HCT116 (cell line): Measurements from ENCODE around the gene ATP6V0B. TPM values are rescaled to one million over a fixed set of nuclear protein-coding genes. Genes with fewer than 3 reads are reported as not detected.
A peak's percentile ranks its signal among the peaks of the same experiment; 100 is the strongest.

Experiments used
- ATAC-seq: fragments of 200-7000 bp; cut with Tn5 transposase; 2 replicates; pipeline ENCODE4 v1.9.1; 2020; ENCODE audit warnings: mild to moderate bottlenecking, moderate library complexity
- BruUV-seq: library from RNA; stranded (reverse); fragments of 400-500 nt; replicated peaks from 2 replicates; lab custom pipeline; 2021; lab: Mats Ljungman, UMichigan
- CTCF ChIA-PET: fragments of 300-600 bp; sonication (Branson Sonifier 250); formaldehyde crosslinking; loops from one replicate; lab custom pipeline; 2021; ENCODE audit warnings: antibody characterized with exemption; lab: Charles Lee
- POLR2A ChIA-PET: fragments of 300-600, 350-600 bp; sonication (Branson Sonifier 250); formaldehyde crosslinking; loops from one replicate; lab custom pipeline; 2021; ENCODE audit warnings: antibody characterized with exemption; lab: Charles Lee
- RAD21 ChIA-PET, 2 experiments: fragments of 300-600 bp; sonication (Branson Sonifier 250); formaldehyde crosslinking; loops; one replicate each; lab custom pipeline; 2023; ENCODE audit warnings: low total read pairs in 2 of 2; ENCODE audit not compliant: uncharacterized antibody in 2 of 2, unreplicated experiment in 2 of 2, low non-redundant PET in 1 of 2; lab: Charles Lee
- DNase-seq: peaks from one replicate; pipeline ENCODE4 v3.0.0-alpha.2; 2010; ENCODE audit warnings: low read depth, low spot score
- H2AFZ ChIP-seq: fragments of 200-600 bp; shearing (Covaris generic), sonication (generic); 2 replicates; pipeline ENCODE4 v1.6.1; 2017; ENCODE audit warnings: low read depth, mixed run types, mixed read lengths, antibody characterized with exemption, low read length; ENCODE audit not compliant: poor library complexity, severe bottlenecking
- H3K27ac ChIP-seq: 2 replicates; pipeline ENCODE4 v1.5.1; 2012; ENCODE audit warnings: low read depth, low read length
- H3K27me3 ChIP-seq: fragments of 200-600 bp; sonication (generic); 2 replicates; pipeline ENCODE4 v1.6.1; 2016; ENCODE audit warnings: mixed run types, low read length, mixed read lengths; ENCODE audit not compliant: insufficient read depth
- H3K36me3 ChIP-seq, 2 experiments: fragments of 200-500 bp in 1 of 2; fragments of 200-600 bp in 1 of 2; sonication (Bioruptor generic) in 1 of 2; sonication (generic) in 1 of 2; 2 replicates each; pipeline versions ENCODE4 v1.5.1 to v1.6.1; 2014 to 2016; ENCODE audit warnings: low read length in 2 of 2, inconsistent platforms in 1 of 2, mixed read lengths in 1 of 2, mixed run types in 1 of 2; ENCODE audit not compliant: insufficient read depth in 2 of 2, control insufficient read depth in 1 of 2
- H3K4me1 ChIP-seq, 2 experiments: fragments of 200-600 bp in 1 of 2; sonication (generic) in 1 of 2; 2 replicates each; pipeline versions ENCODE4 v1.5.1 to v1.6.1; 2012 to 2017; ENCODE audit warnings: low read length in 2 of 2, inconsistent platforms in 1 of 2, mild to moderate bottlenecking in 1 of 2, mixed read lengths in 1 of 2, mixed run types in 1 of 2, moderate library complexity in 1 of 2; ENCODE audit not compliant: insufficient read depth in 2 of 2, control insufficient read depth in 1 of 2
- H3K4me2 ChIP-seq: fragments of 200-600 bp; sonication (generic); 2 replicates; pipeline ENCODE4 v1.6.1; 2017; ENCODE audit warnings: mixed run types, low read length, mixed read lengths
- H3K4me3 ChIP-seq, 2 experiments: fragments of 200-600 bp in 1 of 2; sonication (generic) in 1 of 2; replicated peaks in 1 of 2; 2 replicates each; pipeline ENCODE4 v1.5.1; 2011 to 2016; ENCODE audit warnings: low read length in 2 of 2, control low read depth in 1 of 2, low read depth in 1 of 2, mild to moderate bottlenecking in 1 of 2, mixed read lengths in 1 of 2, mixed run types in 1 of 2
- H3K79me2 ChIP-seq: fragments of 200-600 bp; sonication (generic); 2 replicates; pipeline ENCODE4 v1.6.1; 2017; ENCODE audit warnings: mild to moderate bottlenecking, mixed run types, low read length, moderate library complexity, mixed read lengths; ENCODE audit not compliant: insufficient read depth
- H3K9ac ChIP-seq: fragments of 200-600 bp; sonication (generic); 2 replicates; pipeline ENCODE4 v1.6.1; 2016; ENCODE audit warnings: low read length, mixed read lengths
- H3K9me2 ChIP-seq: fragments of 200-600 bp; sonication (generic), shearing (Covaris generic); 2 replicates; pipeline ENCODE4 v1.6.1; 2017; ENCODE audit warnings: mixed run types, mild to moderate bottlenecking, moderate library complexity; ENCODE audit not compliant: insufficient read depth
- H3K9me3 ChIP-seq, 2 experiments: fragments of 200-500 bp in 1 of 2; fragments of 200-600 bp in 1 of 2; sonication (Bioruptor generic) in 1 of 2; sonication (generic) in 1 of 2; 2 replicates each; pipeline ENCODE4 v1.6.1; 2014 to 2017; ENCODE audit warnings: low read length in 2 of 2, mixed read lengths in 2 of 2, inconsistent platforms in 1 of 2, low read depth in 1 of 2, mild to moderate bottlenecking in 1 of 2, mixed run types in 1 of 2, moderate library complexity in 1 of 2; ENCODE audit not compliant: control insufficient read depth in 1 of 2, insufficient read depth in 1 of 2
- H4K20me1 ChIP-seq: fragments of 200-600 bp; sonication (generic), shearing (Covaris generic); 2 replicates; pipeline ENCODE4 v1.6.1; 2017; ENCODE audit warnings: mixed run types, mild to moderate bottlenecking, moderate library complexity; ENCODE audit not compliant: insufficient read depth
- CBX3 ChIP-seq: IDR thresholded peaks from 2 replicates; pipeline ENCODE4 v1.6.1; 2012; ENCODE audit warnings: low read depth
- CEBPB ChIP-seq: IDR thresholded peaks from 2 replicates; pipeline ENCODE4 v1.6.1; 2012; ENCODE audit warnings: low read depth
- ELF1 ChIP-seq: IDR thresholded peaks from 2 replicates; pipeline ENCODE4 v1.6.1; 2012; ENCODE audit warnings: low read depth, borderline replicate concordance
- EZH2 ChIP-seq: fragments of 200-600 bp; sonication (generic); IDR thresholded peaks from 2 replicates; pipeline ENCODE4 v1.6.1; 2017; ENCODE audit warnings: antibody characterized with exemption, mixed run types
- EZH2phosphoT487 ChIP-seq: fragments of 200-600 bp; IDR thresholded peaks from 2 replicates; pipeline ENCODE4 v1.6.1; 2018; ENCODE audit warnings: antibody characterized with exemption, borderline replicate concordance
- FOSL1 ChIP-seq: IDR thresholded peaks from 2 replicates; pipeline ENCODE4 v1.6.1; 2012; ENCODE audit warnings: low read depth
- POLR2A ChIP-seq: IDR thresholded peaks from 2 replicates; pipeline ENCODE4 v1.7.0; 2011; ENCODE audit warnings: borderline replicate concordance; ENCODE audit not compliant: insufficient read depth, insufficient read length; ENCODE audit errors: extremely low read depth
- SRF ChIP-seq: IDR thresholded peaks from 2 replicates; pipeline ENCODE4 v1.6.1; 2012; ENCODE audit warnings: low read depth
- YY1 ChIP-seq: IDR thresholded peaks from 2 replicates; pipeline ENCODE4 v1.6.1; 2011; ENCODE audit warnings: low read length, low read depth, moderate library complexity, mild to moderate bottlenecking; ENCODE audit not compliant: insufficient replicate concordance; ENCODE audit errors: extremely low read depth
- ZFX ChIP-seq: fragments of 450-650 bp; IDR thresholded peaks from 2 replicates; pipeline ENCODE4 v1.6.1; 2017
- ZNF274 ChIP-seq: fragments of 200-500 bp; sonication (Bioruptor generic); IDR thresholded peaks from 2 replicates; pipeline ENCODE4 v1.6.1; 2014; ENCODE audit warnings: mild to moderate bottlenecking, low read depth, low read length, inconsistent platforms
- intact Hi-C: fragments of 100-400 bp; cut with micrococcal nuclease; formaldehyde crosslinking; loops from 2 replicates; pipeline ENCODE4 v1.10.0; 2022
- total RNA-seq: library from RNA; stranded (reverse); gene quantifications from one replicate; pipeline ENCODE4 v1.2.1, GENCODE V29; 2021; ENCODE audit not compliant: unreplicated experiment
- TF ChIP-seq, protein P1 (sequence below): IDR thresholded peaks from 2 replicates; pipeline ENCODE4 v1.6.1; 2012; ENCODE audit warnings: low read depth
- TF ChIP-seq, protein P2 (sequence below): IDR thresholded peaks from 2 replicates; pipeline ENCODE4 v1.6.1; 2011; ENCODE audit warnings: mild to moderate bottlenecking, low read length, moderate library complexity; ENCODE audit not compliant: insufficient replicate concordance; ENCODE audit errors: extremely low read depth
- TF ChIP-seq, protein P3 (sequence below): IDR thresholded peaks from 2 replicates; pipeline ENCODE4 v1.6.1; 2012

The ATP6V0B gene
- total RNA-seq, 1 experiment from 2014 or later = 122 TPM

DNA sequence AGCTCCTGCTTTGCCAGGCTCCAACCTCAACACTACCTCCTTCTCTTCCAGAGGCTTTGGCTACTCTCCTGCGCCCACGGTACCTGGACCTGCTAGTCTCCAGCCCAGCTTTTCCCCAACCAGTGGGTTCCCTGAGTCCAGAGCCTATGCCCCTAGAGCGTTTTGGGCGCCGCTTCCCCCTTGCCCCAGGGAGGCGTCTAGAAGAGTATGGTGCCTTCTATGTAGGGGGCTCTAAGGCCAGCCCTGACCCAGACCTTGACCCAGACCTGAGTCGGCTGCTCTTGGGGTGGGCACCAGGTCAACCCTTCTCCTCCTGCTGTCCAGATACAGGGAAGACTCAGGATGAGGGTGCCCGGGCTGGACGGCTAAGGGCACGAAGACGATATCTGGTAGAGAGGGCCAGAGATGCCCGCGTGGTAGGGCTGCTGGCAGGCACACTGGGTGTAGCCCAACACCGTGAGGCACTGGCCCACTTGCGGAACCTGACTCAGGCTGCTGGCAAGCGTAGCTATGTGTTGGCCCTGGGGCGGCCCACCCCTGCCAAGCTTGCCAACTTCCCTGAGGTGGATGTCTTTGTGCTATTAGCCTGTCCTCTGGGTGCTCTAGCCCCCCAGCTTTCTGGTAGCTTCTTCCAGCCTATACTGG, 3.3 kb upstream of the ATP6V0B start (continued):
- TF ChIP-seq, protein P1, sequence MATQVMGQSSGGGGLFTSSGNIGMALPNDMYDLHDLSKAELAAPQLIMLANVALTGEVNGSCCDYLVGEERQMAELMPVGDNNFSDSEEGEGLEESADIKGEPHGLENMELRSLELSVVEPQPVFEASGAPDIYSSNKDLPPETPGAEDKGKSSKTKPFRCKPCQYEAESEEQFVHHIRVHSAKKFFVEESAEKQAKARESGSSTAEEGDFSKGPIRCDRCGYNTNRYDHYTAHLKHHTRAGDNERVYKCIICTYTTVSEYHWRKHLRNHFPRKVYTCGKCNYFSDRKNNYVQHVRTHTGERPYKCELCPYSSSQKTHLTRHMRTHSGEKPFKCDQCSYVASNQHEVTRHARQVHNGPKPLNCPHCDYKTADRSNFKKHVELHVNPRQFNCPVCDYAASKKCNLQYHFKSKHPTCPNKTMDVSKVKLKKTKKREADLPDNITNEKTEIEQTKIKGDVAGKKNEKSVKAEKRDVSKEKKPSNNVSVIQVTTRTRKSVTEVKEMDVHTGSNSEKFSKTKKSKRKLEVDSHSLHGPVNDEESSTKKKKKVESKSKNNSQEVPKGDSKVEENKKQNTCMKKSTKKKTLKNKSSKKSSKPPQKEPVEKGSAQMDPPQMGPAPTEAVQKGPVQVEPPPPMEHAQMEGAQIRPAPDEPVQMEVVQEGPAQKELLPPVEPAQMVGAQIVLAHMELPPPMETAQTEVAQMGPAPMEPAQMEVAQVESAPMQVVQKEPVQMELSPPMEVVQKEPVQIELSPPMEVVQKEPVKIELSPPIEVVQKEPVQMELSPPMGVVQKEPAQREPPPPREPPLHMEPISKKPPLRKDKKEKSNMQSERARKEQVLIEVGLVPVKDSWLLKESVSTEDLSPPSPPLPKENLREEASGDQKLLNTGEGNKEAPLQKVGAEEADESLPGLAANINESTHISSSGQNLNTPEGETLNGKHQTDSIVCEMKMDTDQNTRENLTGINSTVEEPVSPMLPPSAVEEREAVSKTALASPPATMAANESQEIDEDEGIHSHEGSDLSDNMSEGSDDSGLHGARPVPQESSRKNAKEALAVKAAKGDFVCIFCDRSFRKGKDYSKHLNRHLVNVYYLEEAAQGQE = no peak
- TF ChIP-seq, protein P2, sequence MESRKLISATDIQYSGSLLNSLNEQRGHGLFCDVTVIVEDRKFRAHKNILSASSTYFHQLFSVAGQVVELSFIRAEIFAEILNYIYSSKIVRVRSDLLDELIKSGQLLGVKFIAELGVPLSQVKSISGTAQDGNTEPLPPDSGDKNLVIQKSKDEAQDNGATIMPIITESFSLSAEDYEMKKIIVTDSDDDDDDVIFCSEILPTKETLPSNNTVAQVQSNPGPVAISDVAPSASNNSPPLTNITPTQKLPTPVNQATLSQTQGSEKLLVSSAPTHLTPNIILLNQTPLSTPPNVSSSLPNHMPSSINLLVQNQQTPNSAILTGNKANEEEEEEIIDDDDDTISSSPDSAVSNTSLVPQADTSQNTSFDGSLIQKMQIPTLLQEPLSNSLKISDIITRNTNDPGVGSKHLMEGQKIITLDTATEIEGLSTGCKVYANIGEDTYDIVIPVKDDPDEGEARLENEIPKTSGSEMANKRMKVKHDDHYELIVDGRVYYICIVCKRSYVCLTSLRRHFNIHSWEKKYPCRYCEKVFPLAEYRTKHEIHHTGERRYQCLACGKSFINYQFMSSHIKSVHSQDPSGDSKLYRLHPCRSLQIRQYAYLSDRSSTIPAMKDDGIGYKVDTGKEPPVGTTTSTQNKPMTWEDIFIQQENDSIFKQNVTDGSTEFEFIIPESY = no peak

DNA sequence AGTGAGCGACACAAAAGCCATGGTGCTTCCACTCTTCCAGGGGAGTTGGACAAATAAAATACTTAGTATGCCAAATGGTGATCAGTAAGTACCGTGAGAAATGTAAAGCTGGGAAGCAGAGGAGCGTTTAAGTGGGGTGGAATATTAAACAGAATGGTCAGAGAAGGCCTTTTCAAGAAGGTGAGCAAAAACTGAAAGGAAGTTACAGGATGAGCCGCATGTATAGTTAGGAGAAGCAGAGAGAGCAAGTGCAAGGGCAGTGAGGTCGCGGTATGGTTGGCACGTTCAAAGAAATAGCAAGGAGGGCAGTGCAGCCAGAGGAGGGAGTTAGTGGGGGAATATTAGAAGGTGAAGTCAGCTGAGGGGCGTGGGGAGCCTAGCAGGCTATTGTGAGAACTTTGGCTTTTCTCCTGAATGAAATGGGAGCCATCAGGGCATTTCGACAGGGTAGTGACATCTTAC, 748 bp upstream of the ATP6V0B start:
- CTCF ChIA-PET = interaction anchor here (1.3 to 2.2 kb wide), 2 partner anchors 39 to 211 kb away, joined by 3 to 10 read pairs; no protein-coding TSS in a partner anchor
- Histone ChIP-seq H4K20me1 (no peaks in the 10 kb centered on the region), H3K4me2 (peak overlapping the region; percentile 97), H3K27me3 (no peaks in the 10 kb centered on the region), H3K79me2 (peaks cover 58% of the 10 kb centered on the region), H3K27ac (peak overlapping the region; percentile 80), H2AFZ (peak overlapping the region; percentile 30), H3K9me3 (no peaks in the 10 kb centered on the region), H3K4me3 (peak overlapping the region; percentile 92 to 99), H3K36me3 (peaks cover 15 to 50% of the 10 kb centered on the region in 2 experiments; a peak in 3 of 4 replicates), H3K4me1 (peaks cover 22 to 63% of the 10 kb centered on the region in 2 experiments), H3K9me2 (no peaks in the 10 kb centered on the region), H3K9ac (peak overlapping the region; percentile 93)
- DNase-seq (no peak), ATAC-seq (peak; percentile 0; the same call in 1 of the 2 replicates)
- POLR2A ChIA-PET = interaction anchor here (0.6 kb wide), 1 partner anchor 10 kb away, joined by 3 read pairs; no protein-coding TSS in a partner anchor
- RAD21 ChIA-PET = no interaction called here
- BruUV-seq = no TSS peak
- intact Hi-C loops = no loop called here
- TF ChIP-seq ELF1 (no peak), ZNF274 (no peak), FOSL1 (no peak), CBX3 (no peak), EZH2phosphoT487 (no peak), CEBPB (no peak), POLR2A (no peak), YY1 (no peak), ZFX (no peak), SRF (no peak), EZH2 (no peak)
- TF ChIP-seq, protein P2 = no peak
- TF ChIP-seq, protein P3, sequence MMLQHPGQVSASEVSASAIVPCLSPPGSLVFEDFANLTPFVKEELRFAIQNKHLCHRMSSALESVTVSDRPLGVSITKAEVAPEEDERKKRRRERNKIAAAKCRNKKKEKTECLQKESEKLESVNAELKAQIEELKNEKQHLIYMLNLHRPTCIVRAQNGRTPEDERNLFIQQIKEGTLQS = no peak
